LNCAP (cell line): ENCODE results near the gene OTULINL.

Experiments
- CTCF ChIP-seq: fragments of 450-650 bp; IDR thresholded peaks from 2 replicates; pipeline ENCODE4 v1.5.1; 2017; ENCODE audit warnings: mild to moderate bottlenecking

The OTULINL gene

GRCh38 chr5:14556015-14556414, 25.6 kb upstream of the OTULINL start:
- TF ChIP-seq CTCF = no peak

GRCh38 chr5:14557203-14557770, 24.3 kb upstream of the OTULINL start:
- no peak for TF ChIP-seq CTCF

GRCh38 chr5:14557791-14558415, 23.7 kb upstream of the OTULINL start:
- no peak for TF ChIP-seq CTCF

GRCh38 chr5:14560091-14560595, 21.4 kb upstream of the OTULINL start:
- no peak for TF ChIP-seq CTCF

- TF ChIP-seq CTCF = no peak
Measured at GRCh38 chr5:14561741-14562140, 19.9 kb upstream of the OTULINL start.

- no peak for TF ChIP-seq CTCF
Measured at GRCh38 chr5:14568333-14568732, 13.3 kb upstream of the OTULINL start.

GRCh38 chr5:14569948-14570691, 11.5 kb upstream of the OTULINL start:
- no peak for TF ChIP-seq CTCF
